SU-DHL-6 (cell line): ENCODE data around the gene WASF1.

Source experiments
- EZH2phosphoT487 ChIP-seq: fragments of 200-600 bp; sonication (generic), shearing (Covaris generic); conservative IDR thresholded peaks from 2 replicates; pipeline ENCODE4 v1.6.1; 2018; ENCODE audit warnings: mild to moderate bottlenecking, antibody characterized with exemption, low read length, moderate library complexity, mixed read lengths
- TF ChIP-seq, protein P1 (sequence below): fragments of 200-600 bp; sonication (generic); IDR thresholded peaks from one replicate; pipeline ENCODE4 v1.5.1; 2017; ENCODE audit warnings: antibody characterized with exemption, mild to moderate bottlenecking, low read length, moderate library complexity; ENCODE audit not compliant: insufficient read depth, poor library complexity, severe bottlenecking

DNA sequence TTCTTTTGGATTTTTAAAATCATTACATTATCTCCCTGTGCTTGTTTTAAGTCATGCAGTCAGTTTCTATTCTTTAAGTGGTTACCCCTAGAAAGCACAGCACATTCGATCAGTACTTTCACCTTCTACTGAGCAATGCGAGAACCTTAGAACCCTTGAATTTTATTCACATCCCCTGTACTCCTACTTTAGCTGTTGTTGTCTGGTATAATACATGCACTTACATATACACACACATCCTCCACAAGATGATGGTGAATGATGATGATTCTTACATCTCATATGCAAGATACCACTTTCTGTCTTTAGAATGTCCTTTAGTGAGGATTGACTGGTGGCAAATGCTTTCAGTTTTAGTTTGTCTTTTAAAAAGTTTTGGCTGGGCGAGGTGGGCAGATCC lies 6.4 kb upstream of the WASF1 start:
- TF ChIP-seq, protein P1, sequence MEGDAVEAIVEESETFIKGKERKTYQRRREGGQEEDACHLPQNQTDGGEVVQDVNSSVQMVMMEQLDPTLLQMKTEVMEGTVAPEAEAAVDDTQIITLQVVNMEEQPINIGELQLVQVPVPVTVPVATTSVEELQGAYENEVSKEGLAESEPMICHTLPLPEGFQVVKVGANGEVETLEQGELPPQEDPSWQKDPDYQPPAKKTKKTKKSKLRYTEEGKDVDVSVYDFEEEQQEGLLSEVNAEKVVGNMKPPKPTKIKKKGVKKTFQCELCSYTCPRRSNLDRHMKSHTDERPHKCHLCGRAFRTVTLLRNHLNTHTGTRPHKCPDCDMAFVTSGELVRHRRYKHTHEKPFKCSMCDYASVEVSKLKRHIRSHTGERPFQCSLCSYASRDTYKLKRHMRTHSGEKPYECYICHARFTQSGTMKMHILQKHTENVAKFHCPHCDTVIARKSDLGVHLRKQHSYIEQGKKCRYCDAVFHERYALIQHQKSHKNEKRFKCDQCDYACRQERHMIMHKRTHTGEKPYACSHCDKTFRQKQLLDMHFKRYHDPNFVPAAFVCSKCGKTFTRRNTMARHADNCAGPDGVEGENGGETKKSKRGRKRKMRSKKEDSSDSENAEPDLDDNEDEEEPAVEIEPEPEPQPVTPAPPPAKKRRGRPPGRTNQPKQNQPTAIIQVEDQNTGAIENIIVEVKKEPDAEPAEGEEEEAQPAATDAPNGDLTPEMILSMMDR: no peak
- no peak for TF ChIP-seq EZH2phosphoT487
